HFFc6 (cell line): ENCODE measurements around the gene NOS1. TPM values are rescaled to one million over a fixed set of nuclear protein-coding genes. Genes with fewer than 3 reads are reported as not detected.
"Not testable (repeated sequence)": the region's sequence is repeated elsewhere in the genome, so short reads cannot be mapped to it uniquely, and the experiment has no call there.

Source experiments
- DNase-seq: peaks from one replicate; pipeline ENCODE4 v3.0.0-alpha.2; 2018
- H3K27ac Mint-ChIP-seq: 2 replicates; pipeline ENCODE4 v1.8.0; 2020; ENCODE audit warnings: mild to moderate bottlenecking, mixed read lengths
- H3K27me3 Mint-ChIP-seq: 2 replicates; pipeline ENCODE4 v1.8.0; 2021; ENCODE audit warnings: mild to moderate bottlenecking, moderate library complexity, mixed read lengths; ENCODE audit not compliant: insufficient read depth
- H3K36me3 Mint-ChIP-seq: 2 replicates; pipeline ENCODE4 v1.8.0; 2021; ENCODE audit warnings: low read depth, mixed read lengths
- H3K4me1 Mint-ChIP-seq: 2 replicates; pipeline ENCODE4 v1.8.0; 2020; ENCODE audit warnings: low read depth, mixed read lengths
- H3K4me3 Mint-ChIP-seq: 2 replicates; pipeline ENCODE4 v1.8.0; 2020; ENCODE audit warnings: mild to moderate bottlenecking, moderate library complexity, mixed read lengths
- H3K9me3 Mint-ChIP-seq: 2 replicates; pipeline ENCODE4 v1.8.0; 2020; ENCODE audit warnings: mild to moderate bottlenecking, mixed read lengths
- CTCF ChIP-seq: fragments of 200-600 bp; sonication (generic); IDR thresholded peaks from 2 replicates; pipeline ENCODE4 v1.5.0; 2021; ENCODE audit warnings: antibody characterized with exemption, mild to moderate bottlenecking
- total RNA-seq, 6 experiments: library from RNA; stranded (reverse); fragmentation: NEBNext Ultra II Directional; extraction: Animal tissue kit (Norgen Biotek cat#: 25700); gene quantifications; 2 replicates in 1 of 6; 3 replicates in 5 of 6; pipeline ENCODE4 v1.2.3, GENCODE V29; 2021

Gene NOS1
- total RNA-seq, 6 experiments from 2014 or later: not detected

DNA sequence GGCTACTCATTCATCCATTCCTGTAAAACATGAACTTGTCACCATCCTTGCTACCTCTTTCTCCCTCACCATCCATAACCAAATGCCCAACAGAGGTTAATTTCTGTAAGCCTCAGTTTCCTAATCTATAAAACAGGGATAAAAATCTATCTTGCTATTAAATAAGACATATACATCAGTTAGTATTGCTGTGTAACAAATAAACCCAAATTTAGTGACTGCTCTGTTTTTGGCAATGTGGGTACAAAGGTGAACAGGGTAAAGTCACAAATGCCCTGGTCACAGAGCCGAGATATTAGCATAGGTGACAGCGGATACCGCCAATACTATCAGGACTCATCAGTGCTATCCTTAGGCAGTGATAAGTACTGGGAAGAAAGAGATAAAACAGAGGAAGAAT is 167.5 kb downstream of the NOS1 start:
- peaks cover 17% of the 10 kb centered on the region for H3K27me3 Mint-ChIP-seq
- no peak overlapping the region for H3K27ac Mint-ChIP-seq
- no peaks in the 10 kb centered on the region for H3K9me3 Mint-ChIP-seq
- H3K4me1 Mint-ChIP-seq: peaks cover 8% of the 10 kb centered on the region
- H3K4me3 Mint-ChIP-seq: no peak overlapping the region
- no peaks in the 10 kb centered on the region for H3K36me3 Mint-ChIP-seq
- no peak for TF ChIP-seq CTCF
- no peak for DNase-seq

DNA sequence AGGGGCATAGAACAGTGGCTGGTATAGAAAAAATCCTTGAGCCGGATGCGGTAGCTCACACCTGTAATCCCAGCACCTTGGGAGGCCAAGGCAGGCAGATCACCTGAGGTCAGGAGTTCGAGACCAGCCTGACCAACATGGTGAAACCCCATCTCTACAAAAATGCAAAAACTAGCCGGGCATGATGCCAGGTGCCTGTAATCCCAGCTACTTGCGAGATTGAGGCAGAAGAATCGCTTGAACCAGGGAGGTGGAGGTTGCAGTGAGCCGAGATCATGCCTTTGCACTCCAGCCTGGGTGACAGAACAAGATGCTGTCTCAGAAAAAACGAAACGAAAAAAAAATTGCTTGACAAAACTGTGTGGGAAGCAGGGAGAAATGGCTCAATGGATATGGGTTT is 168.8 kb downstream of the NOS1 start:
- not testable (repeated sequence) for H3K27ac Mint-ChIP-seq, H3K36me3 Mint-ChIP-seq, DNase-seq, H3K9me3 Mint-ChIP-seq, H3K4me3 Mint-ChIP-seq
- H3K27me3 Mint-ChIP-seq: peaks cover 12% of the 10 kb centered on the region
- peaks cover 21% of the 10 kb centered on the region for H3K4me1 Mint-ChIP-seq

DNA sequence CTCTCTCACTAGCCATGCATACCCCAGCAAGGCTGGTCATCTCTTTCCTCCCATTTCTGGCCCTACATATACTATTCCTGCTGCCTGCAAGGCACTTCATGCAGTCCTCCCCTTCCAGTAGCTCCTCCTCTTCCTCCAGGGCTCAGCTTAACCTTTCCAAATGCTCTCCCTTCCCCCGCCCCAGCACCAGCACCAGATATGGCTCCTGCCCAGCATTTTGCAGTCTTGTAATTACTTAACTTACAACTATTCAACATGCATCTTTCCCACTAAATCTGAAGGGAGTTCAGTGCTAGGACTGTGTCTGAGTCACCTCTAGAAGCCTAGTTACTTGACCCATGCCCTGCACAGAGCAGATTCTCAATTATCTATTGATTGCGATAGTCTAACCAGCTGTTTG is 169.4 kb downstream of the NOS1 start:
- no peak overlapping the region for H3K4me3 Mint-ChIP-seq
- no peaks in the 10 kb centered on the region for H3K9me3 Mint-ChIP-seq
- peaks cover 10% of the 10 kb centered on the region for H3K27me3 Mint-ChIP-seq
- no peak for DNase-seq
- no peak overlapping the region for H3K27ac Mint-ChIP-seq
- H3K36me3 Mint-ChIP-seq: peaks cover 5% of the 10 kb centered on the region; the same call in 1 of the 2 replicates
- H3K4me1 Mint-ChIP-seq: peaks cover 21% of the 10 kb centered on the region
- no peak for TF ChIP-seq CTCF

DNA sequence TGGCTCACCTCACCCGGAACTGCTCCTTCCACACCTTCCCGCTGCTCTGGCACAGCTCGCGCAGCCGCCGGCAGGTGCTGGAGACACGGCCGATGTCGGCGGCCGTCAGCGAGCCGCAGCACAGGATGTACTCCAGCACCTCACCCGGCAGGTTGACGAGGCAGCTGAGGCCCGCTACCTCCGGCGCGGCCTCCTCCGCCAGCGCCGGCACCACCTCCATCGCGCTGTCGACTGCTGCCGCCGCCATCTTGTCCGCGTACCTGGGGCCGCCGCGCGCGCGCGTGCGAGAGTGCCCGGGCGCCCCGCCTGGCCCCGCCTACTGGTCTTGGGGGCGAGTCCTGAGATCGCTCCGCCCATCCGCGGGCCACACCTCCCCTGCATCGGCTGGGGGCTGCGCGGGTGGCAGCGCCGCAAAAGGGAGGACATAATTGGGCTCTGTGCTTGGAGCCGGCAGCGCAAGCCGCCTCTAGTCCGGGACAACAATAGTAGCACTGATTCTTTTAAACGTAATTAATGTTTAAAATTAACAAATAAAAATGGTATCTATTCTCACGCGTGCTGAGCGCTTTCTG is 171.1 kb downstream of the NOS1 start, which contains the start of gene FBXO21:
Gene FBXO21, minus strand, starts transcription at position 261 of the 572 bp plus-strand sequence. Its CDS starts 14 bp downstream, at position 247.
- Mint-ChIP-seq H3K4me3 (peak within 1 kb of the TSS; percentile 89), H3K9me3 (no peaks in the 10 kb centered on the region), H3K27me3 (peaks cover 4% of the 10 kb centered on the region), H3K36me3 (peaks cover 5% of the 10 kb centered on the region), H3K27ac (peak within 1 kb of the TSS; percentile 69), H3K4me1 (peaks cover 21% of the 10 kb centered on the region)
- DNase-seq: peak; percentile 67
- no peak for TF ChIP-seq CTCF

- no peaks in the 10 kb centered on the region for H3K9me3 Mint-ChIP-seq
- TF ChIP-seq CTCF: no peak
- peak; percentile 8 for DNase-seq
- H3K4me1 Mint-ChIP-seq: peaks cover 21% of the 10 kb centered on the region
- peak overlapping the region; percentile 69 for H3K27ac Mint-ChIP-seq
- H3K36me3 Mint-ChIP-seq: peaks cover 11% of the 10 kb centered on the region
- H3K27me3 Mint-ChIP-seq: peaks cover 4% of the 10 kb centered on the region
- H3K4me3 Mint-ChIP-seq: peak overlapping the region; percentile 89
Measured at GRCh38 chr12:117189725-117190209, 171.7 kb downstream of the NOS1 start.

DNA sequence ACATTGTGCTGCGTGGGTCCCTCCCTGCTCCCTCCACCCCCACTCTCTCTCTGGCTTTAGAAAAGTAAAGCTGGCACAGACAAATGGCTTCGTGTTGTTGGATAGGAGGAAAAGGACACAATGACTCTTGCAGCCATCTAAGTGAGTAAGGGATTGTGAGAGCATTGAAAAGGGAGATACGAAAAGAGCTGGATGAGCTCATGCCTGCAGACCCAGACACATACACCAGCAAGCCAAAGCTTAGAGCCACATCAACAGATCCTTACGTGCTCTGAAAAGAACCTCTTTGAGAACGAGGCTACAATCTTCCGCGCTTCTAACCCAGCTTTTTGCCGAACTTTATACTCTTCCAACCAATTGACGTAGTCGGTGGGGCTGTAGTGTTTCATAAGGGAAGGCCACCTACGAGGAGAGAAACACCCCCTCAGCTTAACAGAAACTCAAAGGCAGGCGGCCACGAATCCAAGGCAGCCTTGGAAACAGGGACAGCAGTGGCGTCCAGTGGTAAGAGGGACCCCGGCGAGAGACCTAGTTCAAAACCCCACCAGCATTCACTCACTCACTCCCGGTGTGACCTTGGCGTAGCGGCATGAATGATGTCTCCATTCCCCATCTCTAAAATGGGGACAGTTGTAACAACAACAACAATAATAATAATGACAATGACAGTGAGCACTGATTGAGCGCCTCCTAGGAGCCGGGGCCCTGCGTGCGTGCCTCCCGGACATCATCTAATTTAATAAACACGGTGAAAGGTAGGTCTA is 172.3 kb downstream of the NOS1 start:
- TF ChIP-seq CTCF: no peak; the same call in 1 of the 2 replicates
- Mint-ChIP-seq H3K9me3 (no peaks in the 10 kb centered on the region), H3K27me3 (peaks cover 4% of the 10 kb centered on the region), H3K4me1 (peaks cover 21% of the 10 kb centered on the region), H3K4me3 (peak overlapping the region; percentile 89), H3K27ac (peak overlapping the region; percentile 69), H3K36me3 (peaks cover 14% of the 10 kb centered on the region)
- DNase-seq: peak; percentile 36
